Measurements from ENCODE around the gene SCN2A.

Gene SCN2A

DNA sequence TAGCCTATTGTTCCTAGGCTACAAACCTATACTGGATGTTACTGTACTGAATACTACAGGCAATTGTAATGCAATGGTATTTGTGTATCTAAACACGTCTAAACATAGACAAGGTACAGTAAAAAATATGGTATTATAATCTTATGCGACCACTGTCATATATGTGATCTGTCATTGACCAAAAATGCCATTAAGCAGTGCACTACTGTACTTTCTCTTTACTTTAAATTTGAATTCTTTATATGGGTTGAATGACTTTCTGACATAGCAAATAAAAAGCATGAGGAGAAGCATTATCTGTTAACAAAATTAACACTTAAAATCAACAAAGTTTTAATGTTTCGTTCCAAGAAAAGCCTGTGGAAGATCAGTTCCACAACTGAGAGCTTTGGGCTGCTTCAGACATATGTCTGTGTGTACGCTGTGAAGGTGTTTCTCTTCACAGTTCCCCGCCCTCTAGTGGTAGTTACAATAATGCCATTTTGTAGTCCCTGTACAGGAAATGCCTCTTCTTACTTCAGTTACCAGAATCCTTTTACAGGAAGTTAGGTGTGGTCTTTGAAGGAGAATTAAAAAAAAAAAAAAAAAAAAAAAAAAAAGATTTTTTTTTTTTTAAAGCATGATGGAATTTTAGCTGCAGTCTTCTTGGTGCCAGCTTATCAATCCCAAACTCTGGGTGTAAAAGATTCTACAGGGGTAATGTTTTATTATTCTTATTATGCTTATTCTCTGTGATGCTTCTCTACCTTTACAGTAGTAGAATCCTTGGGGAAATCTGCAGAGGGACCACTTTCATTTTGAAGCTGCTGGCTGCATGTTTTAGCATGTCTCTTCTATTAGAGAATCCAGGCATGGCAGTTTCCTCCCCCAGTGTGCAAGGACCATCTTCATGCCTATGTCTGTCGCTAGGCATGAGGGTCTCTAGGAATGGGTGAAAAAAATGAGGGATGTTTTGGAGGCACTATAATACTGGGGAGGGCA, 54.5 kb downstream of the SCN2A start:
- DNase-seq (ENCODE audit: extremely low spot score) = peak; percentile 63
- ChIA-PET POLR2A (no interaction called here), CTCF (no interaction called here)
- TF ChIP-seq FOXK2 (IDR thresholded peaks at IDR 0.05) = no peak
- no peak for TF ChIP-seq SUZ12 (IDR thresholded peaks at IDR 0.05)
- no peak for TF ChIP-seq NFRKB (IDR thresholded peaks at IDR 0.05)
- no peak for TF ChIP-seq ELF4 (IDR thresholded peaks at IDR 0.05)
- TF ChIP-seq SP1 (IDR thresholded peaks at IDR 0.05) = no peak
- peak; percentile 91 for TF ChIP-seq ZNF384 (IDR thresholded peaks at IDR 0.05)
- TF ChIP-seq LEF1 (IDR thresholded peaks at IDR 0.05; ENCODE audit: borderline replicate concordance) = no peak

GRCh38 chr2:165294912-165295311, 55.7 kb downstream of the SCN2A start:
- CTCF ChIA-PET = no interaction called here
- TF ChIP-seq TARDBP (IDR thresholded peaks at IDR 0.05) = no peak
- TF ChIP-seq ARNT (IDR thresholded peaks at IDR 0.05) = no peak
- no peak for TF ChIP-seq HDGF (IDR thresholded peaks at IDR 0.05; ENCODE audit: borderline replicate concordance)
- no peak for TF ChIP-seq FOXK2 (IDR thresholded peaks at IDR 0.05)
- TF ChIP-seq SP1 (IDR thresholded peaks at IDR 0.05) = no peak
- no peak for TF ChIP-seq LEF1 (IDR thresholded peaks at IDR 0.05; ENCODE audit: borderline replicate concordance)
- TF ChIP-seq ZNF384 (IDR thresholded peaks at IDR 0.05) = no peak
- no peak for TF ChIP-seq ELF4 (IDR thresholded peaks at IDR 0.05)
- no peak for TF ChIP-seq NFRKB (IDR thresholded peaks at IDR 0.05)
- TF ChIP-seq, protein P1, sequence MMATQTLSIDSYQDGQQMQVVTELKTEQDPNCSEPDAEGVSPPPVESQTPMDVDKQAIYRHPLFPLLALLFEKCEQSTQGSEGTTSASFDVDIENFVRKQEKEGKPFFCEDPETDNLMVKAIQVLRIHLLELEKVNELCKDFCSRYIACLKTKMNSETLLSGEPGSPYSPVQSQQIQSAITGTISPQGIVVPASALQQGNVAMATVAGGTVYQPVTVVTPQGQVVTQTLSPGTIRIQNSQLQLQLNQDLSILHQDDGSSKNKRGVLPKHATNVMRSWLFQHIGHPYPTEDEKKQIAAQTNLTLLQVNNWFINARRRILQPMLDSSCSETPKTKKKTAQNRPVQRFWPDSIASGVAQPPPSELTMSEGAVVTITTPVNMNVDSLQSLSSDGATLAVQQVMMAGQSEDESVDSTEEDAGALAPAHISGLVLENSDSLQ (IDR thresholded peaks at IDR 0.05) = no peak
- TF ChIP-seq SUZ12 (IDR thresholded peaks at IDR 0.05) = no peak
- TF ChIP-seq CTBP1 (IDR thresholded peaks at IDR 0.05; ENCODE audit: borderline replicate concordance) = no peak
- TF ChIP-seq FOXA1 (IDR thresholded peaks at IDR 0.05) = no peak
- no peak for TF ChIP-seq L3MBTL2 (conservative IDR thresholded peaks at IDR 0.05)
- TF ChIP-seq BHLHE40 (IDR thresholded peaks at IDR 0.05; ENCODE audit: borderline replicate concordance) = no peak
- TF ChIP-seq FOXM1 (IDR thresholded peaks at IDR 0.05; ENCODE audit: borderline replicate concordance) = no peak
- no peak for DNase-seq (ENCODE audit: extremely low spot score)
- POLR2A ChIA-PET = no interaction called here

GRCh38 chr2:165295643-165296042, 56.4 kb downstream of the SCN2A start:
- ChIA-PET POLR2A (no interaction called here), CTCF (no interaction called here)
- DNase-seq (ENCODE audit: extremely low spot score) = no peak
- no peak for TF ChIP-seq ELF4 (IDR thresholded peaks at IDR 0.05)
- TF ChIP-seq SUZ12 (IDR thresholded peaks at IDR 0.05) = no peak
- TF ChIP-seq HDGF (IDR thresholded peaks at IDR 0.05; ENCODE audit: borderline replicate concordance) = no peak
- TF ChIP-seq L3MBTL2 (conservative IDR thresholded peaks at IDR 0.05) = no peak
- TF ChIP-seq SP1 (IDR thresholded peaks at IDR 0.05) = no peak

DNA sequence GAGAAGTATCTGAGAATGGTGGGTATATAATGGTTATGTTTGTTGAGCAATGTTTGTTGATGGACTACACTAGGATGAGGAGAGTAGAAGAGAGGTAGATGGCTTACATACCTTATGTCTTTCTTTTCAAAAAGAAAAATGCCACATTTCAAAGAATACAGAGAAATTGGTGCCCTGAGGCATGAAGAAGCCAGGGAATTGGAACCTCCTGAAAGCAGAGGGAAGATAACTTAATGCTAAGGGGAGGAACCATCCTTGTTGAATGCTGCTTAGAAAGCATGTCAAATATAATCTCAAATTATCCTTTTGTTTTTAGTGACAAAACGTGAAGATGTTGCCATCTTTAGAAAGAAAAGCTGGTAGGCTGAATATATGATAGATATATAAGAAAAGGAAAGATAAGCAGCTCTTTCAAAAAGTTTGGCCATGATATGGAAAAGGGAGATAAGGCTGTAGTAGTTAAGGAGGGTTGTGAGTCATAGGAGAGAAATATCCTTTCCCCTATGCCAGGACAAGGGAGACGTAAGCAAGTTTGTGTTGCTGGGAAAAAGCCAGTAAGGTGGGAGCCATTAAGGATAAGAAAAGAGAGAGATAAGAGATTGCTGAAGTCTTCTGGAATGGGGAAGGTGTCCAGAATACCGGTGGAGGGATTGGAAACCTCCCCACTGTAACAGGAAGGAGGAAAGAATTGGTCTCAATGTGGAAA, 66.3 kb downstream of the SCN2A start:
- TF ChIP-seq HDGF (IDR thresholded peaks at IDR 0.05; ENCODE audit: borderline replicate concordance) (no peak), LEF1 (IDR thresholded peaks at IDR 0.05; ENCODE audit: borderline replicate concordance) (no peak), ELF4 (IDR thresholded peaks at IDR 0.05) (no peak), FOXK2 (IDR thresholded peaks at IDR 0.05) (no peak), BHLHE40 (IDR thresholded peaks at IDR 0.05; ENCODE audit: borderline replicate concordance) (no peak), CTBP1 (IDR thresholded peaks at IDR 0.05; ENCODE audit: borderline replicate concordance) (no peak)
- DNase-seq (ENCODE audit: extremely low spot score) = no peak
- ChIA-PET POLR2A (no interaction called here), CTCF (no interaction called here)

GRCh38 chr2:165307317-165307716, 68.1 kb downstream of the SCN2A start:
- CTCF ChIA-PET = no interaction called here
- POLR2A ChIA-PET = no interaction called here
- DNase-seq (ENCODE audit: extremely low spot score) = no peak
- TF ChIP-seq L3MBTL2 (conservative IDR thresholded peaks at IDR 0.05) = no peak
- TF ChIP-seq ELF4 (IDR thresholded peaks at IDR 0.05) = no peak
- no peak for TF ChIP-seq NFRKB (IDR thresholded peaks at IDR 0.05)
- TF ChIP-seq HDGF (IDR thresholded peaks at IDR 0.05; ENCODE audit: borderline replicate concordance) = no peak
- no peak for TF ChIP-seq ARNT (IDR thresholded peaks at IDR 0.05)
- TF ChIP-seq FOXK2 (IDR thresholded peaks at IDR 0.05) = no peak
- no peak for TF ChIP-seq FOXM1 (IDR thresholded peaks at IDR 0.05; ENCODE audit: borderline replicate concordance)
- no peak for TF ChIP-seq FOXA1 (IDR thresholded peaks at IDR 0.05)
- no peak for TF ChIP-seq LEF1 (IDR thresholded peaks at IDR 0.05; ENCODE audit: borderline replicate concordance)
- no peak for TF ChIP-seq BHLHE40 (IDR thresholded peaks at IDR 0.05; ENCODE audit: borderline replicate concordance)
- no peak for TF ChIP-seq SUZ12 (IDR thresholded peaks at IDR 0.05)
- TF ChIP-seq, protein P1 (IDR thresholded peaks at IDR 0.05) = no peak
- TF ChIP-seq SP1 (IDR thresholded peaks at IDR 0.05) = no peak
- no peak for TF ChIP-seq ZNF384 (IDR thresholded peaks at IDR 0.05)
- TF ChIP-seq CTBP1 (IDR thresholded peaks at IDR 0.05; ENCODE audit: borderline replicate concordance) = no peak
- TF ChIP-seq TARDBP (IDR thresholded peaks at IDR 0.05) = no peak

DNA sequence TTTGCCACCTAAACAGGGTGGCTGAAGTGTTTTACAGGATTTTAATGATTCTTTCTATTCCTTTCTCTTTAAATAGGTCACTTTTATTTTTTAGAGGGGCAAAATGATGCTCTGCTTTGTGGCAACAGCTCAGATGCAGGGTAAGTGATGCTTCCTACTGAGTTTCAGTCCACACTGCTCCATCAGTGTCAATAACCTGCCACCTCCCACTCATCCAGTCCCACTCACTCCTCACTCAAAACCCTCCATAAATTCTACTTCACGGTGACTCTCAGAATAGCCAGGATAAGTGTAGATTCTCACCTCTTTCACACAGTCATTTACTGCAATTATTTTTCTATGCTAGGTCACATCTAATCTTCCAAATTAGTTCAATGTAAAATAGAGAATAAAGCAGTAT, 72.7 kb downstream of the SCN2A start:
- TF ChIP-seq FOXK2 (IDR thresholded peaks at IDR 0.05) = no peak
- TF ChIP-seq TARDBP (IDR thresholded peaks at IDR 0.05) = no peak
- TF ChIP-seq NFRKB (IDR thresholded peaks at IDR 0.05) = no peak
- no peak for TF ChIP-seq CTBP1 (IDR thresholded peaks at IDR 0.05; ENCODE audit: borderline replicate concordance)
- TF ChIP-seq HDGF (IDR thresholded peaks at IDR 0.05; ENCODE audit: borderline replicate concordance) = no peak
- TF ChIP-seq, protein P1 (IDR thresholded peaks at IDR 0.05) = no peak
- no peak for TF ChIP-seq FOXA1 (IDR thresholded peaks at IDR 0.05)
- TF ChIP-seq SUZ12 (IDR thresholded peaks at IDR 0.05) = no peak
- TF ChIP-seq BHLHE40 (IDR thresholded peaks at IDR 0.05; ENCODE audit: borderline replicate concordance) = no peak
- TF ChIP-seq L3MBTL2 (conservative IDR thresholded peaks at IDR 0.05) = no peak
- no peak for TF ChIP-seq ZNF384 (IDR thresholded peaks at IDR 0.05)
- TF ChIP-seq ARNT (IDR thresholded peaks at IDR 0.05) = no peak
- TF ChIP-seq FOXM1 (IDR thresholded peaks at IDR 0.05; ENCODE audit: borderline replicate concordance) = no peak
- TF ChIP-seq LEF1 (IDR thresholded peaks at IDR 0.05; ENCODE audit: borderline replicate concordance) = no peak
- TF ChIP-seq SP1 (IDR thresholded peaks at IDR 0.05) = no peak
- TF ChIP-seq ELF4 (IDR thresholded peaks at IDR 0.05) = no peak
- ChIA-PET POLR2A (no interaction called here), CTCF (no interaction called here)
- DNase-seq (ENCODE audit: extremely low spot score) = no peak
